Osteoblast (primary cell): ENCODE data around the gene MACROD2. TPM values are rescaled to one million over a fixed set of nuclear protein-coding genes. Genes with fewer than 3 reads are reported as not detected.
A peak's percentile ranks its signal among the peaks of the same experiment; 100 is the strongest.

Experiments used
- DNase-seq: peaks from one replicate; pipeline ENCODE4 v3.0.0; 2011; ENCODE audit warnings: low spot score, mixed read lengths; ENCODE audit not compliant: insufficient read length; ENCODE audit errors: missing footprints
- H2AFZ ChIP-seq: 2 replicates; pipeline ENCODE4 v1.6.0; 2011; ENCODE audit warnings: mild to moderate bottlenecking, low read length
- H3K27ac ChIP-seq: 2 replicates; pipeline ENCODE4 v1.5.1; 2011; ENCODE audit warnings: mild to moderate bottlenecking, low read depth, low read length, moderate library complexity
- H3K27me3 ChIP-seq: 2 replicates; pipeline ENCODE4 v1.6.0; 2012; ENCODE audit warnings: mild to moderate bottlenecking, control low read depth, inconsistent platforms, low read length, moderate library complexity; ENCODE audit not compliant: insufficient read depth
- H3K36me3 ChIP-seq: 2 replicates; pipeline ENCODE4 v1.5.1; 2011; ENCODE audit warnings: mild to moderate bottlenecking, low read length, control low read depth, moderate library complexity; ENCODE audit not compliant: insufficient read depth
- H3K4me1 ChIP-seq: 2 replicates; pipeline ENCODE4 v1.5.1; 2011; ENCODE audit warnings: mild to moderate bottlenecking, low read length, control low read depth, moderate library complexity; ENCODE audit not compliant: insufficient read depth
- H3K4me2 ChIP-seq: 2 replicates; pipeline ENCODE4 v1.6.0; 2011; ENCODE audit warnings: mild to moderate bottlenecking, low read length; ENCODE audit not compliant: insufficient read depth
- H3K4me3 ChIP-seq: fragments of 200-600 bp; sonication (generic); 3 replicates; pipeline ENCODE4 v1.5.1; 2012; ENCODE audit warnings: mild to moderate bottlenecking, low read length, inconsistent platforms; ENCODE audit not compliant: insufficient read depth
- H3K79me2 ChIP-seq: 2 replicates; pipeline ENCODE4 v1.6.0; 2012; ENCODE audit warnings: mild to moderate bottlenecking, low read length, control low read depth, inconsistent platforms; ENCODE audit not compliant: insufficient read depth
- H3K9me3 ChIP-seq: 2 replicates; pipeline ENCODE4 v1.5.1; 2011; ENCODE audit warnings: low read depth, low read length, control low read depth
- H4K20me1 ChIP-seq: 2 replicates; pipeline ENCODE4 v1.6.0; 2012; ENCODE audit warnings: mild to moderate bottlenecking, low read length, control low read depth; ENCODE audit not compliant: insufficient read depth
- total RNA-seq: library from RNA; depleted of rRNA; stranded (reverse); fragments of >200 nt; gene quantifications from 2 replicates; pipeline ENCODE4 v1.2.3, GENCODE V29; 2012
- TF ChIP-seq, protein P1 (sequence below): IDR thresholded peaks from 2 replicates; pipeline ENCODE4 v1.5.1; 2011; ENCODE audit warnings: mild to moderate bottlenecking, low read depth, low read length, moderate library complexity; ENCODE audit errors: extremely low read depth

The MACROD2 gene
- total RNA-seq, 1 donor, result 4.0 TPM

DNA sequence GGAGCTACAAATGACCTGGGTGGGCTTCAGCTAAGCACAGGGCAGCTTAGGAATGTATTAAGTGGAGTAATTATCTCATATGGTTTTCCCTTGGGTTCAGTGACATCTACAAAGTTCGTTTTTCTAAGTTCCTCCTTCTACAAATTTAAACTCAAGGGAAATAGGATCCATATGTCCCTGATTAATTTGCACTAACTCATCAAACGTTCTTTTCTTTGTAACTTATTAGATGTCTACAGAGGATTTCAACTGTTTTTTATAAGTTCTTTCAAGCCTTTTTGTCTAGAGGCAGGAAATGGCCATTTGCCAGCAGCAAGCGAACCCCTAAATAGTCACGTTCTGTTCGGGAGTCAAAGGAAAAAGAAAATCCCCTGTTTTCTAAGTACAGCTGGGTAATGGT is 1517.6 kb downstream of the MACROD2 start:
- TF ChIP-seq, protein P1, sequence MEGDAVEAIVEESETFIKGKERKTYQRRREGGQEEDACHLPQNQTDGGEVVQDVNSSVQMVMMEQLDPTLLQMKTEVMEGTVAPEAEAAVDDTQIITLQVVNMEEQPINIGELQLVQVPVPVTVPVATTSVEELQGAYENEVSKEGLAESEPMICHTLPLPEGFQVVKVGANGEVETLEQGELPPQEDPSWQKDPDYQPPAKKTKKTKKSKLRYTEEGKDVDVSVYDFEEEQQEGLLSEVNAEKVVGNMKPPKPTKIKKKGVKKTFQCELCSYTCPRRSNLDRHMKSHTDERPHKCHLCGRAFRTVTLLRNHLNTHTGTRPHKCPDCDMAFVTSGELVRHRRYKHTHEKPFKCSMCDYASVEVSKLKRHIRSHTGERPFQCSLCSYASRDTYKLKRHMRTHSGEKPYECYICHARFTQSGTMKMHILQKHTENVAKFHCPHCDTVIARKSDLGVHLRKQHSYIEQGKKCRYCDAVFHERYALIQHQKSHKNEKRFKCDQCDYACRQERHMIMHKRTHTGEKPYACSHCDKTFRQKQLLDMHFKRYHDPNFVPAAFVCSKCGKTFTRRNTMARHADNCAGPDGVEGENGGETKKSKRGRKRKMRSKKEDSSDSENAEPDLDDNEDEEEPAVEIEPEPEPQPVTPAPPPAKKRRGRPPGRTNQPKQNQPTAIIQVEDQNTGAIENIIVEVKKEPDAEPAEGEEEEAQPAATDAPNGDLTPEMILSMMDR, result no peak
- Histone ChIP-seq H3K9me3 (no peaks in the 10 kb centered on the region), H3K4me1 (no peaks in the 10 kb centered on the region), H2AFZ (no peak overlapping the region), H3K4me3 (no peak overlapping the region), H3K79me2 (no peaks in the 10 kb centered on the region), H3K4me2 (no peak overlapping the region), H3K36me3 (no peaks in the 10 kb centered on the region), H3K27me3 (no peaks in the 10 kb centered on the region), H3K27ac (no peak overlapping the region), H4K20me1 (no peaks in the 10 kb centered on the region)
- DNase-seq, result no peak

DNA sequence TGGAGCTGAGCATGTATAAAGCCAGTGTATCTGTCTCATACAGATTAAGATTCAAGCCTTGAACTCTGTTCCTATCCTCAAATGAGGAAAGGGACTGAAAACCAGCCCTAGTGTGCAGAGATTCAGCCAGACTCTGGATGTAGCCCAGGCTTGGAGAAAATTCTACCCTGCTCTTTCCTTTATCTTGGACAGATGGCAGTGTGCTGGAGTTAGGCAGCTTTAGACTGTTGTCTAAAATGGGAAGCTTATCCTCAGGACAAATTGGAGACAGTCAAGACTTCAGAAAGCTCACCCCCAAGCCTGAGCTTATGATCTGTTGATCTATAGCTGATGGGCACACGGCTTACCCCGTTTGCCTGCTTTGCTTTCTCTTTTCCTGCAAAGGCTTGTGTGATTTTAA is 1520.4 kb downstream of the MACROD2 start:
- H4K20me1 ChIP-seq, result no peaks in the 10 kb centered on the region
- peaks cover 4% of the 10 kb centered on the region for H3K9me3 ChIP-seq
- no peak for DNase-seq
- no peaks in the 10 kb centered on the region for H3K79me2 ChIP-seq
- H3K36me3 ChIP-seq, result no peaks in the 10 kb centered on the region
- no peak overlapping the region for H3K4me2 ChIP-seq
- TF ChIP-seq, protein P1, result no peak
- H3K27ac ChIP-seq, result no peak overlapping the region
- H2AFZ ChIP-seq, result no peak overlapping the region
- H3K27me3 ChIP-seq, result no peaks in the 10 kb centered on the region
- H3K4me1 ChIP-seq, result no peaks in the 10 kb centered on the region
- no peak overlapping the region for H3K4me3 ChIP-seq

DNA sequence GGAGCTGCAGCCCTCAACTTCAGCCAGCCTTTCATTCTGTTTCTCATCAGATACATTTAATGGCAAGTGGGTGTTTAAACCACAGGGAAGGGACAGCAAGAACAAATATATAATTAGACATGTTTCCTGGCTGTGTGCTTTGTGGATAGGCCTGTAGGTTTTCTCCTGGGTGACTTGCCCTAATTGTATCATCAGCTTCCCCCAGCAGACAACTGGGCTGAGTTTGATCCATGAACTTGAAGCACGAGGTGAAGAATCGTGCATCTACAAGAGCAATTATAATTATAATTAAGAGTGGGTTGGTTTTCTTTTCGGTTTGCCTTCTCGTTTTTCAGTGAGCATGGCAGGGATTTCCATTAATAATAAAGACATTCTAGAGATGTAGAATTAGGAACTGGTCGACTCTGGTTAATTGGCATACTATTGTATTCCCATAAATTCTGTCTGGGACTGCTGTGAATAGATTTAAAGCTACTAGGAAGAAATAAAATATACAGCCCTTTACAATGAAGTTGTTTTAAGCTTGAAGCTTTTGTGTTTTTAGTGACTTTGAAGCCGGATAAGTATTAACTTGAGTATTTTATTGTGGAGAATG is 1525.7 kb downstream of the MACROD2 start:
- Histone ChIP-seq H3K4me2 (no peak overlapping the region), H3K27ac (no peak overlapping the region), H3K36me3 (no peaks in the 10 kb centered on the region), H3K27me3 (no peaks in the 10 kb centered on the region), H3K79me2 (no peaks in the 10 kb centered on the region), H3K4me3 (no peak overlapping the region), H4K20me1 (no peaks in the 10 kb centered on the region), H2AFZ (no peak overlapping the region), H3K4me1 (no peaks in the 10 kb centered on the region), H3K9me3 (peaks cover 4% of the 10 kb centered on the region)
- TF ChIP-seq, protein P1, result no peak
- DNase-seq, result peak; percentile 9

DNA sequence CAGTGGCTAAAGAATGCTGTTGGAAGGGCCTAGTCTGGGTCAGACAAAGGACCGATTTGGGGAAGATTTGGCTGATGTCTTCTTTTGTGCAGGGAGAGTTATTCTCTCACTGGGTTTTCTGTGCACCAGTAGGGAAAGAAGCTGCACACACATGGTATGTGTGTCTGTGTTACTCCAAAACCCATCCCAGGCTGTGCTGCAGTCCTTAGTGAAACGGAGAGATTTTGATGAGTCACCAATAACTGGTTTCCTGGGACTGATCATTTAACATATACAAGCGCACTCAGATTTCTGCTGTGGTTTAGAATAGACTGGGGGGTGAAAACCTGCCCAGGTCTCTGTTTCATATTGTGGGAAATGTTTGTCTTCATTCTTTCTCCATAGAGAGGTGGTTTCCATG is 1528.1 kb downstream of the MACROD2 start:
- no peaks in the 10 kb centered on the region for H3K4me1 ChIP-seq
- H3K79me2 ChIP-seq, result no peaks in the 10 kb centered on the region
- DNase-seq, result peak; percentile 14
- no peak overlapping the region for H2AFZ ChIP-seq
- no peaks in the 10 kb centered on the region for H3K27me3 ChIP-seq
- H3K4me3 ChIP-seq, result no peak overlapping the region
- H3K27ac ChIP-seq, result no peak overlapping the region
- no peaks in the 10 kb centered on the region for H4K20me1 ChIP-seq
- H3K4me2 ChIP-seq, result no peak overlapping the region
- TF ChIP-seq, protein P1, result no peak
- H3K36me3 ChIP-seq, result no peaks in the 10 kb centered on the region
- H3K9me3 ChIP-seq, result peaks cover 4% of the 10 kb centered on the region
